HepG2 (cell line): ENCODE results near the gene JUND. TPM values are rescaled to one million over a fixed set of nuclear protein-coding genes. Genes with fewer than 3 reads are reported as not detected.

Experiments used
- AHR ChIP-seq: IDR thresholded peaks from 2 replicates; pipeline ENCODE4 v1.6.1; 2018; ENCODE audit warnings: missing genetic modification reagents, missing compliant biosample characterization
- CENPX ChIP-seq: sonication (generic); formaldehyde crosslinking; IDR thresholded peaks from 2 replicates; pipeline ENCODE4 v1.9.0; 2021; ENCODE audit warnings: mild to moderate bottlenecking, missing genetic modification reagents, moderate library complexity
- CHD2 ChIP-seq: IDR thresholded peaks from 2 replicates; pipeline ENCODE4 v1.6.1; 2011; ENCODE audit warnings: low read depth, low read length, improper control_type of control experiment
- DNMT1 ChIP-seq: sonication (generic); formaldehyde crosslinking; IDR thresholded peaks from 2 replicates; pipeline ENCODE4 v1.5.1; 2020; ENCODE audit warnings: mild to moderate bottlenecking, missing genetic modification reagents
- IRX3 ChIP-seq: sonication (generic); formaldehyde crosslinking; IDR thresholded peaks from 2 replicates; pipeline ENCODE4 v1.8.1; 2023; ENCODE audit warnings: mild to moderate bottlenecking, low read depth, missing genetic modification reagents, borderline replicate concordance
- NFAT5 ChIP-seq: sonication (generic); formaldehyde crosslinking; IDR thresholded peaks from 2 replicates; pipeline ENCODE4 v1.4.0; 2020; ENCODE audit warnings: missing genetic modification reagents
- PAF1 ChIP-seq: IDR thresholded peaks from 2 replicates; pipeline ENCODE4 v1.6.1; 2016; ENCODE audit warnings: missing genetic modification reagents, missing compliant biosample characterization
- PHF8 ChIP-seq: sonication (generic); formaldehyde crosslinking; IDR thresholded peaks from 2 replicates; pipeline ENCODE4 v1.5.0; 2020; ENCODE audit warnings: missing genetic modification reagents
- RFXAP ChIP-seq: sonication (generic); formaldehyde crosslinking; IDR thresholded peaks from 2 replicates; pipeline ENCODE4 v1.4.0; 2020; ENCODE audit warnings: missing genetic modification reagents, borderline replicate concordance
- SMAD1 ChIP-seq: sonication (generic); formaldehyde crosslinking; IDR thresholded peaks from 2 replicates; pipeline ENCODE4 v1.4.0; 2020; ENCODE audit warnings: missing genetic modification reagents, low read depth, mild to moderate bottlenecking, borderline replicate concordance
- TCF12 ChIP-seq, 2 experiments: fragments of 450-650 bp in 1 of 2; sonication (generic) in 1 of 2; formaldehyde crosslinking in 1 of 2; IDR thresholded peaks; 2 replicates each; pipeline versions ENCODE4 v1.6.1 to v1.8.0; 2017 to 2022; ENCODE audit warnings: antibody characterized with exemption in 1 of 2, mild to moderate bottlenecking in 1 of 2, missing genetic modification reagents in 1 of 2, moderate library complexity in 1 of 2
- TOE1 ChIP-seq: sonication (generic); formaldehyde crosslinking; IDR thresholded peaks from 2 replicates; pipeline ENCODE4 v1.4.0; 2020; ENCODE audit warnings: mild to moderate bottlenecking, missing genetic modification reagents
- ZBTB49 ChIP-seq: sonication (generic); formaldehyde crosslinking; IDR thresholded peaks from 2 replicates; pipeline ENCODE4 v1.4.0; 2020; ENCODE audit warnings: missing genetic modification reagents, borderline replicate concordance
- ZFP37 ChIP-seq: sonication (generic); formaldehyde crosslinking; IDR thresholded peaks from 2 replicates; pipeline ENCODE4 v1.4.0; 2020; ENCODE audit warnings: missing genetic modification reagents, borderline replicate concordance
- ZMYM2 ChIP-seq: sonication (generic); formaldehyde crosslinking; IDR thresholded peaks from 2 replicates; pipeline ENCODE4 v1.8.0; 2022; ENCODE audit warnings: mild to moderate bottlenecking, missing genetic modification reagents
- ZNF160 ChIP-seq: sonication (generic); formaldehyde crosslinking; IDR thresholded peaks from 2 replicates; pipeline ENCODE4 v1.8.0; 2022; ENCODE audit warnings: mild to moderate bottlenecking, inconsistent platforms, missing genetic modification reagents
- ZNF33A ChIP-seq: sonication (generic); formaldehyde crosslinking; IDR thresholded peaks from 2 replicates; pipeline ENCODE4 v1.5.1; 2020; ENCODE audit warnings: missing genetic modification reagents, mild to moderate bottlenecking, moderate library complexity, borderline replicate concordance
- ZNF747 ChIP-seq: sonication (generic); formaldehyde crosslinking; IDR thresholded peaks from 2 replicates; pipeline ENCODE4 v1.8.1; 2023; ENCODE audit warnings: missing genetic modification reagents, mild to moderate bottlenecking, borderline replicate concordance
- ZNF772 ChIP-seq: sonication (generic); formaldehyde crosslinking; IDR thresholded peaks from 2 replicates; pipeline ENCODE4 v1.5.0; 2020; ENCODE audit warnings: mild to moderate bottlenecking, missing genetic modification reagents
- polyA plus RNA-seq, 8 experiments: library from polyadenylated mRNA; depleted of rRNA in 3 of 8; stranded (reverse) in 7 of 8; unstranded in 1 of 8; fragments of >200 nt; fragmentation: Illumina TruSeq in 4 of 8; extraction: Trizol in 4 of 8; gene quantifications; 2 replicates each; pipeline versions ENCODE4 v1.2.1 to v1.2.3, GENCODE V29; 2011 to 2016; ENCODE audit warnings: low read depth in 4 of 8, missing spikeins in 1 of 8, mixed read lengths in 1 of 8; ENCODE audit not compliant: insufficient read depth in 1 of 8
- total RNA-seq, 5 experiments: library from RNA; depleted of rRNA; stranded (reverse); fragments of >200 nt; fragmentation: Illumina TruSeq; extraction: Trizol; gene quantifications; 2 replicates each; pipeline ENCODE4 v1.2.3, GENCODE V29; 2016; ENCODE audit warnings: low read depth in 1 of 5

The JUND gene
- total and polyA plus RNA-seq, 2 of the 13 experiments (the other 11 are each of a cell fraction or from before 2014, with no cell fraction given) = 41.2 to 59.8 TPM

GRCh38 chr19:18304458-18305310 lies 23.3 kb upstream of the JUND start (continued):
- TF ChIP-seq ZNF772 (CRISPR knock-in tag) (peak; percentile 60; the same call in 1 of the 2 replicates), ZFP37 (CRISPR knock-in tag) (no peak), PHF8 (CRISPR knock-in tag) (peak; percentile 53), ZBTB49 (CRISPR knock-in tag) (no peak), IRX3 (no peak), AHR (peak; percentile 23; the same call in 1 of the 2 replicates), TOE1 (CRISPR knock-in tag) (no peak), ZMYM2 (CRISPR knock-in tag) (no peak), TCF12 (IDR thresholded peaks at IDR 0.05) (no peak), TCF12 (CRISPR knock-in tag; IDR thresholded peaks at IDR 0.05) (peak; percentile 88), CHD2 (no peak), PAF1 (CRISPR knock-in tag) (no peak), ZNF747 (CRISPR knock-in tag) (peak; percentile 32; the same call in 1 of the 2 replicates), ZNF33A (CRISPR knock-in tag) (peak; percentile 86; the same call in 1 of the 2 replicates), DNMT1 (CRISPR knock-in tag) (no peak), RFXAP (no peak), SMAD1 (CRISPR knock-in tag) (0 out of 2 replicates have a peak, but pooled peaks have one; percentile 24), NFAT5 (CRISPR knock-in tag) (no peak), CENPX (CRISPR knock-in tag) (no peak), ZNF160 (no peak)
